Measurements from ENCODE around the gene SFR1.

DNA sequence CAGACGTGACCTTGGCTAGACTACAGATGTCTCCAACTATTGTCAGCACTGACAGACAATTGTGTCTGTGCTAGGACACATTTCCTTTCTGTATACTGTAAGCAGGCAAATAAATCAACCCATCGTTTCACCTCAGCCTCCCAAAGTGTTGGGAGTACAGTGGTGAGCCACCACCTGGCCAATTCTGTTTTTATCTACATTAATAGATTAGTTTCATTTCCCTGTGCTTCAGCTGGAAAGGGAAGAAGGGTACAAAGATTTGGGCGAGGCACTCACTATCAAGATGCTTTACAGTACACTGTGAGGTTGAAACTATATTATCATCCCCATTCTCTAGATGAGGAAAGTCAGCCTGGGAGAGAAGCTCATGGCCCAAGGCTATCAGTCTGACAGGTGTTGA, 21.9 kb downstream of the SFR1 start:
- TF ChIP-seq, protein P1, sequence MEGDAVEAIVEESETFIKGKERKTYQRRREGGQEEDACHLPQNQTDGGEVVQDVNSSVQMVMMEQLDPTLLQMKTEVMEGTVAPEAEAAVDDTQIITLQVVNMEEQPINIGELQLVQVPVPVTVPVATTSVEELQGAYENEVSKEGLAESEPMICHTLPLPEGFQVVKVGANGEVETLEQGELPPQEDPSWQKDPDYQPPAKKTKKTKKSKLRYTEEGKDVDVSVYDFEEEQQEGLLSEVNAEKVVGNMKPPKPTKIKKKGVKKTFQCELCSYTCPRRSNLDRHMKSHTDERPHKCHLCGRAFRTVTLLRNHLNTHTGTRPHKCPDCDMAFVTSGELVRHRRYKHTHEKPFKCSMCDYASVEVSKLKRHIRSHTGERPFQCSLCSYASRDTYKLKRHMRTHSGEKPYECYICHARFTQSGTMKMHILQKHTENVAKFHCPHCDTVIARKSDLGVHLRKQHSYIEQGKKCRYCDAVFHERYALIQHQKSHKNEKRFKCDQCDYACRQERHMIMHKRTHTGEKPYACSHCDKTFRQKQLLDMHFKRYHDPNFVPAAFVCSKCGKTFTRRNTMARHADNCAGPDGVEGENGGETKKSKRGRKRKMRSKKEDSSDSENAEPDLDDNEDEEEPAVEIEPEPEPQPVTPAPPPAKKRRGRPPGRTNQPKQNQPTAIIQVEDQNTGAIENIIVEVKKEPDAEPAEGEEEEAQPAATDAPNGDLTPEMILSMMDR (IDR thresholded peaks at IDR 0.05), result no peak
- TF ChIP-seq POLR2A (IDR thresholded peaks at IDR 0.05), result no peak
